ENCODE measurements around the gene B4GALT5.

The B4GALT5 gene

DNA sequence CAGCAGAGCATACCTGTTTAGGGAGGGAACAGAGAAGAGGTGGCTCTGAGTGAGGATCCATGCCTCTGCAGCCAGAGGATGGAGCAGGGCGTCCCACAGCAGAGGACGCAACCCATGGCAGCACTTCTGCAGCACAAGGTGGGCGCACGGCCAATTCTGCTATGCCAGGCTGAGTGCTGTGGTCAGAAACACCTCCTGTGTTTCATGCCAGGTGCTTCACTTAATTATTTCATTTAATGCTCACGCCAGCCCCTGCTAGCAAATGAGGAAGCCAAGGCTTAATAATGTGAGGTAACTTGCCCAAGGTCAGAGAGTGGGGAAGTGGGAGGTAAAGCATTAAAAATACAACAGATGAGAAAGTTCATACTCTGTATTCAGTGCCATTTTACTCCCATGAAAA lies 77.2 kb downstream of the B4GALT5 start:
- TF ChIP-seq, protein P1, sequence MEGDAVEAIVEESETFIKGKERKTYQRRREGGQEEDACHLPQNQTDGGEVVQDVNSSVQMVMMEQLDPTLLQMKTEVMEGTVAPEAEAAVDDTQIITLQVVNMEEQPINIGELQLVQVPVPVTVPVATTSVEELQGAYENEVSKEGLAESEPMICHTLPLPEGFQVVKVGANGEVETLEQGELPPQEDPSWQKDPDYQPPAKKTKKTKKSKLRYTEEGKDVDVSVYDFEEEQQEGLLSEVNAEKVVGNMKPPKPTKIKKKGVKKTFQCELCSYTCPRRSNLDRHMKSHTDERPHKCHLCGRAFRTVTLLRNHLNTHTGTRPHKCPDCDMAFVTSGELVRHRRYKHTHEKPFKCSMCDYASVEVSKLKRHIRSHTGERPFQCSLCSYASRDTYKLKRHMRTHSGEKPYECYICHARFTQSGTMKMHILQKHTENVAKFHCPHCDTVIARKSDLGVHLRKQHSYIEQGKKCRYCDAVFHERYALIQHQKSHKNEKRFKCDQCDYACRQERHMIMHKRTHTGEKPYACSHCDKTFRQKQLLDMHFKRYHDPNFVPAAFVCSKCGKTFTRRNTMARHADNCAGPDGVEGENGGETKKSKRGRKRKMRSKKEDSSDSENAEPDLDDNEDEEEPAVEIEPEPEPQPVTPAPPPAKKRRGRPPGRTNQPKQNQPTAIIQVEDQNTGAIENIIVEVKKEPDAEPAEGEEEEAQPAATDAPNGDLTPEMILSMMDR (IDR thresholded peaks at IDR 0.05), result no peak

DNA sequence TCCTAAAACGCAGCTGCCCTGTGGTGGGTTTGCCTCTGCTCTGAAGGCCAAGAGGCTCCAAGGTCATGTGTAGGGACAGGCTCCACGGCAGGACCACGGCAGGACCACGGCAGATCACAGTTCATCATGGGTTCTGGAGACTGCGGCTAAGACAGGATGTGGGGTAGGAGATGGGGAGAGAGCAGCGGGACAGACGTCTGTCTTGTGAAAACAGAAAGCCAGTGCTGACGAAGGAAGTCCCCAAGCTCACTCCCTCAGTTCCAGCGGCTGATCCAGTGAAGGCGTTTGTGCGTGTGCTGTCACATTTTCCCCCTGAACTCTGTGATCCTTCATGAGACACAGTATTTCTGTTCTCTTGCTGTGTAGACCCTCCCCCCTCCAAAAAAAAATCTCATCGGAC lies 77.8 kb downstream of the B4GALT5 start:
- TF ChIP-seq, protein P1 (IDR thresholded peaks at IDR 0.05), result no peak

DNA sequence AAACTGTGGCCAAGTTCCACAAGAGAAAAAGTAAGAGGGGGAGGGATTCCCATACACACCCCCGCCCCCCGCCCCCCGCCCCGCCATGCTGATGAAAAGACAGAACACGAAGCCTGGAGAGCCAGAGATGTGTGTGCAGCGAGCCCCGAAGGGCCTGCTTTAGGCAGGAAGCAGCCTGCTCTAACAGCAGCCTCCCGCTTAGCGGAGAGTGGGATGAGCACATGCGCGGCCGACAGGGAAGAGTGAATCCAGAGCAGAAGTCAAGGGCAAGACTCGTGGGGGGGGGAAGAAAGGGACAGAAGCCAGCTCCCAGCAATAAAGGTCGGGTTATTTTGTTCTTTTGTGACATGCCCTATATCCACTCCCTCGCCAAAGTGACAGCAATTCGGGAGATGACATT lies 78.5 kb downstream of the B4GALT5 start:
- TF ChIP-seq, protein P1 (IDR thresholded peaks at IDR 0.05), result no peak

DNA sequence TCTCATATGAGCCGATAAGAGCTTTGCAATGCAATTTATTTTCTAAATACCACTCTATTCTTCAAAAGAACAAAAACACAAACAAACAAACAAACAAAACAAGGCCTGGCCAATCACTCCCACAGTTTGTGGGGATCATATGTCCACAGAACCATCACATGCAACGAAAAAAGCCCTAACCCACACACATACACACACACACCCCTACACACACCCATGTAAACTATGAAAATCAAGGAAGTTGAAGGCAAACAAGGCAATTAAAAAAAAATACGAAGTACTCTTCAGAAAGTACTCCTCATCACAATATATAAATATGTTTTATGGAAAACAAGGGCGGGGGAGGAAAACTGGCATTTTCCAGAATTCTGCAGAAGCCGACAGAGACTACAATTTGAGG lies 79.6 kb downstream of the B4GALT5 start:
- TF ChIP-seq, protein P1 (IDR thresholded peaks at IDR 0.05), result no peak

DNA sequence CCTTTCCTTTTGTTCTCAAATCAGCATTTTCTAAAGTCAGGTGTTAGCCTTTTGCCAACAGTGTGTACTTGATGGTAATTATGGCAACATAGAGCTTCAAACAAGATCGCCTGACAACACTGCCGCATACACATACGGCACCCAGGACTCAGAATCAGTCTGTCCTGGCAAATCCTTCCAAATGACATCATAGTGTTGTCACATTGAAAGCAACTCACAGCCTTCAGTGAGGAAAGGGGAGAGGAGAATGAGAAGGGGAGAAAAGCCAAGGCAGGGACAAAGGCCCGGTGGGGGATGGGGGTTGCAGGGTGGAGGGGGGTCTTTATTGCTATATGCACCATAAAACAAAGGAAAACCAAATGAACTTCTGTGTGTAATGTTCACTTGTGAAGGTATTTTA lies 80.0 kb downstream of the B4GALT5 start:
- TF ChIP-seq, protein P1 (IDR thresholded peaks at IDR 0.05), result no peak

DNA sequence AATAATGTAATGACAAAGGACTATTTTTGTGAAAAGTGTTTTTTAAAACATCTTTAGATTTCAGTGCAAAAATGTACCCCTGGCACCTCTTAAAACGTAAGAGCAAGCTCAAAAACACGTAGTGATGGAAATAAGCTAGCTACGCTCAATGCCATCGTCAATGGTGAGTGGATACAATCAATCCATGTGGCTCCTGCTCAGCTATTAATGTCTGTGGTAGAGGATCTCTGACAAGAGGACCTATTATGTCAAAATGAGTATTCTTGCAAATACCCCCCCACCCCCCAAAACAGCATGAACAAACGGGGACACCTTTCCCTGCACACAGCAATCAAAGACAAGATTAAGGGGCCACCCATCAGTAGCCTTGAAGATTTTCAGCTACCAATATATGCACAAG lies 80.7 kb downstream of the B4GALT5 start:
- TF ChIP-seq, protein P1 (IDR thresholded peaks at IDR 0.05), result no peak

DNA sequence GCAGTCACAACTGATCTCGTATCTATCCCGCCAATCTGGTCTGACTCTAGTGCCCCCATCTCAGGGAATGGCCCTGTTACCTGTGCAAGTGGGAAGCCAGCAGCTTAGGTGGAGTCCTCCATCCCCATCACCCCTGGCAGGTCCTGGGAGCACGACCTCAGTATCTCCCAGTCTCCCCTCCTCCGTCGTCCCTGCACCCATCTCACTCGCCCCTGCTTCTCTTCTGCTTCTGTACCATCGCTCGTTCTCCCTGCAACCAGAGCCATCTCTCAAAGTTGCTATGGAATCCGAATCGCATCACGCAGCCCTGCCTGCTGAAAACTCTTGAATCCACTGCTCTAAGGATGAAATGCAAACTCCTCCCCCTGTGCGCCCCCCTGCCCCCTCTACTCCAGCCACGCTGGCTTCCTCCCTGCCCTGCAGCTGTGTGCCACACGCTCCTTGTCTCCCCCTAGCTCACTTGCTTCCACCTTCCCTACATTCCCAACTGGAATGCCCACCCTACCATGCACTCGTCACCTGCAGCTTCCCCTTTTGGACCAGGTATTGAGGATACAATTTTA lies 81.7 kb downstream of the B4GALT5 start:
- TF ChIP-seq, protein P1 (IDR thresholded peaks at IDR 0.05), result no peak
